ENCODE results near the gene CDIP1. TPM values are rescaled to one million over a fixed set of nuclear protein-coding genes. Genes with fewer than 3 reads are reported as not detected.

CDIP1 gene
- total RNA-seq, 2 donors from 2014 or later, result 41.8 to 64.4 TPM

GRCh38 chr16:4580250-4580649 lies 41.7 kb upstream of the CDIP1 start:
- no peaks in the 10 kb centered on the region for H3K27me3 ChIP-seq (ENCODE audit: control insufficient read depth, insufficient read depth, low read length, poor library complexity, severe bottlenecking)
- no peaks in the 10 kb centered on the region for H3K4me1 ChIP-seq (ENCODE audit: control insufficient read depth, insufficient read depth, low read length)
- no peak for DNase-seq
- TF ChIP-seq, protein P1, sequence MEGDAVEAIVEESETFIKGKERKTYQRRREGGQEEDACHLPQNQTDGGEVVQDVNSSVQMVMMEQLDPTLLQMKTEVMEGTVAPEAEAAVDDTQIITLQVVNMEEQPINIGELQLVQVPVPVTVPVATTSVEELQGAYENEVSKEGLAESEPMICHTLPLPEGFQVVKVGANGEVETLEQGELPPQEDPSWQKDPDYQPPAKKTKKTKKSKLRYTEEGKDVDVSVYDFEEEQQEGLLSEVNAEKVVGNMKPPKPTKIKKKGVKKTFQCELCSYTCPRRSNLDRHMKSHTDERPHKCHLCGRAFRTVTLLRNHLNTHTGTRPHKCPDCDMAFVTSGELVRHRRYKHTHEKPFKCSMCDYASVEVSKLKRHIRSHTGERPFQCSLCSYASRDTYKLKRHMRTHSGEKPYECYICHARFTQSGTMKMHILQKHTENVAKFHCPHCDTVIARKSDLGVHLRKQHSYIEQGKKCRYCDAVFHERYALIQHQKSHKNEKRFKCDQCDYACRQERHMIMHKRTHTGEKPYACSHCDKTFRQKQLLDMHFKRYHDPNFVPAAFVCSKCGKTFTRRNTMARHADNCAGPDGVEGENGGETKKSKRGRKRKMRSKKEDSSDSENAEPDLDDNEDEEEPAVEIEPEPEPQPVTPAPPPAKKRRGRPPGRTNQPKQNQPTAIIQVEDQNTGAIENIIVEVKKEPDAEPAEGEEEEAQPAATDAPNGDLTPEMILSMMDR (conservative IDR thresholded peaks at IDR 0.05), result no peak
- no peaks in the 10 kb centered on the region for H3K27me3 Mint-ChIP-seq (ENCODE audit: insufficient read depth)
- no peak overlapping the region for H3K27ac Mint-ChIP-seq
- no peaks in the 10 kb centered on the region for H3K36me3 Mint-ChIP-seq (ENCODE audit: low read depth)
- H3K9me3 ChIP-seq (ENCODE audit: control insufficient read depth, low read length), result no peaks in the 10 kb centered on the region
- no peaks in the 10 kb centered on the region for H3K4me1 Mint-ChIP-seq
- 80 to 100% methylated on average over 1 to 5 of the region's 6 CpGs for WGBS, 2 experiments (ENCODE audit: insufficient coverage in 1 of 2, insufficient read length in 1 of 2)
- H3K27ac ChIP-seq (ENCODE audit: low read depth, low read length), result no peak overlapping the region
- H3K4me3 ChIP-seq (ENCODE audit: low read length), result no peak overlapping the region
- H3K9ac ChIP-seq (ENCODE audit: extremely low read depth, low read length, poor library complexity, severe bottlenecking), result no peak overlapping the region
- H3K9me3 Mint-ChIP-seq, result no peaks in the 10 kb centered on the region
- no peaks in the 10 kb centered on the region for H3K36me3 ChIP-seq (ENCODE audit: control insufficient read depth, insufficient read depth, low read length)
- no peak overlapping the region for H3K4me3 Mint-ChIP-seq

GRCh38 chr16:4578961-4579530 lies 40.5 kb upstream of the CDIP1 start:
- no peaks in the 10 kb centered on the region for H3K4me1 ChIP-seq (ENCODE audit: control insufficient read depth, insufficient read depth, low read length)
- 90 to 92% methylated on average over 7 to 13 of the region's 13 CpGs for WGBS, 2 experiments (ENCODE audit: insufficient coverage in 1 of 2, insufficient read length in 1 of 2)
- TF ChIP-seq, protein P1 (conservative IDR thresholded peaks at IDR 0.05), result no peak
- DNase-seq, result peak; percentile 39
- no peak overlapping the region for H3K4me3 ChIP-seq (ENCODE audit: low read length)
- H3K27me3 Mint-ChIP-seq (ENCODE audit: insufficient read depth), result no peaks in the 10 kb centered on the region
- H3K36me3 ChIP-seq (ENCODE audit: control insufficient read depth, insufficient read depth, low read length), result no peaks in the 10 kb centered on the region
- H3K27ac Mint-ChIP-seq, result no peak overlapping the region
- H3K4me3 Mint-ChIP-seq, result no peak overlapping the region
- no peaks in the 10 kb centered on the region for H3K9me3 ChIP-seq (ENCODE audit: control insufficient read depth, low read length)
- H3K9me3 Mint-ChIP-seq, result no peaks in the 10 kb centered on the region
- H3K27ac ChIP-seq (ENCODE audit: low read depth, low read length), result no peak overlapping the region
- no peaks in the 10 kb centered on the region for H3K27me3 ChIP-seq (ENCODE audit: control insufficient read depth, insufficient read depth, low read length, poor library complexity, severe bottlenecking)
- H3K4me1 Mint-ChIP-seq, result no peaks in the 10 kb centered on the region
- no peak overlapping the region for H3K9ac ChIP-seq (ENCODE audit: extremely low read depth, low read length, poor library complexity, severe bottlenecking)
- H3K36me3 Mint-ChIP-seq (ENCODE audit: low read depth), result no peaks in the 10 kb centered on the region

GRCh38 chr16:4576008-4576407 lies 37.4 kb upstream of the CDIP1 start:
- Mint-ChIP-seq H3K4me3 (no peak overlapping the region), H3K27me3 (ENCODE audit: insufficient read depth) (no peaks in the 10 kb centered on the region), H3K27ac (no peak overlapping the region), H3K4me1 (no peaks in the 10 kb centered on the region), H3K36me3 (ENCODE audit: low read depth) (no peaks in the 10 kb centered on the region), H3K9me3 (no peaks in the 10 kb centered on the region)
- Histone ChIP-seq H3K27me3 (ENCODE audit: control insufficient read depth, insufficient read depth, low read length, poor library complexity, severe bottlenecking) (no peaks in the 10 kb centered on the region), H3K9me3 (ENCODE audit: control insufficient read depth, low read length) (no peaks in the 10 kb centered on the region), H3K36me3 (ENCODE audit: control insufficient read depth, insufficient read depth, low read length) (no peaks in the 10 kb centered on the region), H3K27ac (ENCODE audit: low read depth, low read length) (no peak overlapping the region), H3K4me1 (ENCODE audit: control insufficient read depth, insufficient read depth, low read length) (no peaks in the 10 kb centered on the region), H3K4me3 (ENCODE audit: low read length) (no peak overlapping the region), H3K9ac (ENCODE audit: extremely low read depth, low read length, poor library complexity, severe bottlenecking) (no peak overlapping the region)
- DNase-seq, result no peak
- TF ChIP-seq, protein P1 (conservative IDR thresholded peaks at IDR 0.05), result no peak
- WGBS, 2 experiments (ENCODE audit: insufficient coverage in 1 of 2, insufficient read length in 1 of 2), result 99% methylated on average over 11 to 15 of the region's 15 CpGs
